GM19467 (cell line): ENCODE measurements around the gene GATA3.
A peak's percentile ranks its signal among the peaks of the same experiment; 100 is the strongest.
"Not testable (repeated sequence)": the region's sequence is repeated elsewhere in the genome, so short reads cannot be mapped to it uniquely, and the experiment has no call there.

Source experiments
- ATAC-seq: cut with Tn5 transposase; IDR thresholded peaks from one replicate; pipeline ENCODE4 v1.9.1; 2021; ENCODE audit warnings: mild to moderate bottlenecking, moderate library complexity; ENCODE audit not compliant: unreplicated experiment

Gene GATA3

DNA sequence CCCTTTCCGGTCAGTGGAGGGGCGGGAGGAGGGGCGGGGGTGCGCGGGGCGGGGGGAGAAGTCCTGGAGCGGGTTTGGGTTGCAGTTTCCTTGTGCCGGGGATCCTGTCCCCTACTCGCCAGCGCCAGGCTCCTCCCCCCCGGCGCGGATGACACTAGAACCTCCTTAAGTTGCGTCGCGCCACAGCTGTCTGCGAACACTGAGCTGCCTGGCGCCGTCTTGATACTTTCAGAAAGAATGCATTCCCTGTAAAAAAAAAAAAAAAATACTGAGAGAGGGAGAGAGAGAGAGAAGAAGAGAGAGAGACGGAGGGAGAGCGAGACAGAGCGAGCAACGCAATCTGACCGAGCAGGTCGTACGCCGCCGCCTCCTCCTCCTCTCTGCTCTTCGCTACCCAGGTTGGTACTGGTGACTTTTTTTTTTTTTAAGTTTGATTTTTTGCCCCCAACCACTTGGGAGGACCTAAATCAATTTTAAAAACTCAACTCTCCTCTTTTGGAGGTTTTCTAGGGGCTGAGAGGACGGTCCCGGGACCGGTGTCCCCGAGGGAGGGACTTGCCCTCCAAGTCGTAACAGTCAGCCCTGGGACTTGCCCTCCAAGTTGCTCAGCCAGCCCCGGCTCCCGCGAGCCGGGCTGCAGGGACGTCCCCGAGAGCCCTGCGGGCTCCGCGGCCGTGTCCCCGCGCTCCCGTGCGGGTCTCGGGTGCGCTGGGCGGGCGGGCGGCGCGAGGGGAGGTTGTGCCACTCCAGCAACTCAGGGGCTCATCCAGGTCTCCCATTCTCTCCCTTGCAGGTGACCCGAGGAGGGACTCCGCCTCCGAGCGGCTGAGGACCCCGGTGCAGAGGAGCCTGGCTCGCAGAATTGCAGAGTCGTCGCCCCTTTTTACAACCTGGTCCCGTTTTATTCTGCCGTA is at the start of gene GATA3:
Gene GATA3, plus strand, starts transcription at position 195 of the 914 bp plus-strand sequence. CDS start 968 bp downstream, outside the sequence.
- peak; percentile 36 for ATAC-seq

DNA sequence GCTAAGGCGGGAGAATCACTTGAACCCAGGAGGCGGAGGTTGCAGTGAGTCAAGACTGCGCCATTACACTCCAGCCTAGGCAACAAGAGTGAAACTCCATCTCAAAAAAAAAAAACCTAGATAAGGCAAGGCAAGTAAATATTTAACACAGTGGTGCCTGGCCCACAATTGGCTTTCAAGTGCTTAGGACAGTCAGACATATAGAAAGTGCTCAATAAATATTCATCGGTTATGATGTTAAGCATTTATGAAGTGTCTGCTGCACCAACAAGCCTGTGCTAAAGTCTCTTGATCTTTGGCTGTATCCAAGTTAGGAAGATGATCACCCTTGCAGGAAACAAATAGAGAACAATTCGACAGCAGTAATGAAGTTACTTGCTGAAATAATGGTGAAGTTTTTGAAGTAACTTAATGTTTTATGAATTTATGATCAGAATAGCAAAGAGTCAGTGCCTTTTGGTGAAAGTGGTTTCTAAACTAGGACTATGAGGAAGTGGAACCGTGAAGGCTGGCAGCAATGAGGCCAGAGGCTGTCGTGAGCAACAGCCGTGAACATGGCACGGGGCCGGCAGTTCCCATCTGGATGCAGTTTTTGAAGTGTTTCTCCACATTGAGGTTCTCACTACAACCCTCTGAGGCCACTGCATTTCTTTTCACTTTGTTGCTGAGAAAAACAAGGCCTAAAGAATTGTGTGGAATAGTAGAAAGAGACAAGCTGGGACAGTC is 48.1 kb upstream of the GATA3 start:
- ATAC-seq: no peak

DNA sequence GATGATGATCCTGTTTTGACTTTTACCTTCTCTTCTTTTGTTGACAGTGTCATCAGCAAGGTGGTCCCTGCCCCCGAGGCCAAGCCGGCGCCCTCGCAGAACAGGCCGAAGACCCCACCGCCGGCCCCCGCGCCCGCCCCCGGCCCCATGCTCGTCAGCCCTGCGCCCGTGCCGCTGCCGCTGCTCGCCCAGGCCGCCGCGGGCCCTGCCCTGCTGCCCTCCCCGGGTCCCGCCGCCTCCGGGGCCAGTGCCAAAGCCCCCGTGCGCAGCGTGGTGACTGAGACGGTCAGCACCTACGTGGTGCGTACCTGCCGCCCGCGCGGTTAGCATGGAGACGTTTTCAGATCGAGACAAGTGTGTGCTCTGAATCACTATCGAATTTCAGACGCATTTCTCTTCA is 45.5 kb upstream of the GATA3 start:
- ATAC-seq: no peak

DNA sequence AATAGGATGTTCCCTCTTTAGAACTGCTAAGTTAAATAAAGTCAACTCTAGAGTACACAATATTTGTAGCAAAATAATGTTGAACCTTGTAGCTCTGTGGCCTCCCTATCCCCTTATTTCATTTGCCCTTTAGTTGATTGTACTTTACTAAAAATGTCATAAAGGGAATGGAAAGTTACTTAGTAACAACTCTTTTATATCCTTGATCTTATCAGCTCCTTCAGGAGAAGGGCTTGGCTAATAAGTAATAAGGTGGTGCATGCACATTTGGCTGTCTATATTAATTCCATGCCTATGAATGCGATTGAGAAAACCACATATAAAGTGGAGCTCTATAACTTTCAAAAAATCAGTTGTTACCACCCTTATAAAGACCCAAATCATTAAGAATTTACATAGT is 41.5 kb upstream of the GATA3 start:
- ATAC-seq: no peak

DNA sequence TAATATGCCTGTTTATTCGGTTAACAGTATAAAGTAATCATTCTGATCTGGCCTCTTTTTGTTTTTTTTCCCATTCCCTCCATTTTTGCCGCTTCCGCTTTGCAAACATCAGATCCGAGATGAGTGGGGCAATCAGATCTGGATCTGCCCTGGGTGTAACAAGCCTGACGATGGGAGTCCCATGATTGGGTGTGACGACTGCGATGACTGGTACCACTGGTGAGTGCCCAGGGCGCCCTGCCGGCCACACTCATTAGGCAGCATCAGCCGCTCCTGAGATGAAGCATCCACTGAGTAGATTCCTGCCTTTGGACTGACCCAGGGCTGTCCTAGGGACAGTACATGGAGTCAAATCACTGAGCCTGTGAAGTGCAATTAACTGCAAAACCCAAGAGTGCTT is 40.9 kb upstream of the GATA3 start:
- no peak for ATAC-seq

DNA sequence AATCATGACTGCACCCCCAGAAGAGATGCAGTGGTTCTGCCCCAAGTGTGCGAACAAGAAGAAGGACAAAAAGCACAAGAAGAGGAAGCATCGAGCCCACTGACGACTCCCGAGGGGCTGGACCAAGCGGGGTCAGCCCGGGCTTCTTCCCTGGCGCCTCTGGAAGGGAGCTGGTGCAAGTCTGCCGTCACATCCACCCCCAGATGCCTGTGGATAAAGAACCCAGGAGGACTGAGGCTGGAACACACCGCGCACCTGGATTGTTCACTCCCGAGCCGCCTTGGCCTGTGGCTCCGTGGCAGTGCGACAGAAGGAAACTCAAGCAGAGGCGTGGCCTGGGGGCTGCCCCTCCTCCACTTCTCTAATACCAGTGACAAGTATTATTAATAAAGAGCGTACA is 39.8 kb upstream of the GATA3 start:
- ATAC-seq: no peak

DNA sequence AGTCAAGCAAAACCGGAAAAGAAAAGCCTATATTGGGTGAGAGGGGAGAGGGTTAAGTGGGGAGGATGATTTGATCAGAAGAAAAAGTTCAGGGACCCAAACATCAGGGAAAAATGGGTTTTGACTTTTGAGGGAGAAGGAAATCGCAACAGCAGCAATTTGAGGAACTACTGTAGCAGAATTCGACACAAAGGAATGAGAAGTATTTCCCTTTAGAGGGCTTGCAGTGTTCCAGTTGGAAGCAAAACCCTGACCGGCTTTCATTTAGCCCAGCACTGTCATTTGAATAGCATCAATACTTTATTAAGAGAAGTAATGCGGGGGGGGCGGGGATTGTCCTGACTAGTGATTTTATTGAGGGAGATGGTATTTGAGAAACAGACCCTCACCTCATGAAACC is 37.2 kb upstream of the GATA3 start:
- ATAC-seq: no peak

DNA sequence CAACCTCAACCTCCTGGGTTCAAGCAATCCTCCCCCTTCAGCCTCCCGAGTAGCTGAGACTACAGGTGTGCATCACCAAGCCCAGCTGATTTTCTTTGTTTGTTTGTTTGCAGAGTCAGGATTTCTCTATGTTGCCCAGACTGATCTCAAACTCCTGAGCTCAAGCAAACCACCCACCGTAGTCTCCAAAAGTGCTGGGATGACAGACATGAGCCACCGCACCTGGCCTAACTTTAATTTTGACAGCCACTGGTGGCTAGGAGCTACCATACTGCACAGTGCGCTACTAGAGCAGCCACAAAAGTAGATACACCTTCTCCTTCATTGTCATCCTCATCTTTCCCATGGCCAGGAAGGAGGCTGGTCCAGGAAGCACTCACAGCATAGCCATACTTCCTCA is 31.2 kb upstream of the GATA3 start:
- no peak for ATAC-seq

DNA sequence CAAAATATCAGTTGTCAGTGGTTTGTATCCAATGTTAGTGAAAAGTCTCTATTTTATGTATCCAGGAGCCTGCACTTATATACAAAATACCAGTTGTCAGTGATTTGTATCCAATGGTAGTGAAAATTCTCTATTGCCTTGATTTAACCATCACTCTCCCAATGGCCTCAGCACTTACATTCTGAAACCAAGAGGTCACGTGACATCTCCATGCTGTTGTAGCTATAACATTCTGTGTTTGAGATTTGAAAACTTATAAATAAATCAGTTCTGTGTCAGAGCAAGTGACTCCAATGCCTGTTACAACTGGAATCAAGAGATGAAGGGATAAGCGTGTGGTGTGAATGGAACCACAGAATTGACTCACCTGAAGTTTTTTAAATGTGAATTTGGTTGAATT is 30.6 kb upstream of the GATA3 start:
- ATAC-seq: no peak

DNA sequence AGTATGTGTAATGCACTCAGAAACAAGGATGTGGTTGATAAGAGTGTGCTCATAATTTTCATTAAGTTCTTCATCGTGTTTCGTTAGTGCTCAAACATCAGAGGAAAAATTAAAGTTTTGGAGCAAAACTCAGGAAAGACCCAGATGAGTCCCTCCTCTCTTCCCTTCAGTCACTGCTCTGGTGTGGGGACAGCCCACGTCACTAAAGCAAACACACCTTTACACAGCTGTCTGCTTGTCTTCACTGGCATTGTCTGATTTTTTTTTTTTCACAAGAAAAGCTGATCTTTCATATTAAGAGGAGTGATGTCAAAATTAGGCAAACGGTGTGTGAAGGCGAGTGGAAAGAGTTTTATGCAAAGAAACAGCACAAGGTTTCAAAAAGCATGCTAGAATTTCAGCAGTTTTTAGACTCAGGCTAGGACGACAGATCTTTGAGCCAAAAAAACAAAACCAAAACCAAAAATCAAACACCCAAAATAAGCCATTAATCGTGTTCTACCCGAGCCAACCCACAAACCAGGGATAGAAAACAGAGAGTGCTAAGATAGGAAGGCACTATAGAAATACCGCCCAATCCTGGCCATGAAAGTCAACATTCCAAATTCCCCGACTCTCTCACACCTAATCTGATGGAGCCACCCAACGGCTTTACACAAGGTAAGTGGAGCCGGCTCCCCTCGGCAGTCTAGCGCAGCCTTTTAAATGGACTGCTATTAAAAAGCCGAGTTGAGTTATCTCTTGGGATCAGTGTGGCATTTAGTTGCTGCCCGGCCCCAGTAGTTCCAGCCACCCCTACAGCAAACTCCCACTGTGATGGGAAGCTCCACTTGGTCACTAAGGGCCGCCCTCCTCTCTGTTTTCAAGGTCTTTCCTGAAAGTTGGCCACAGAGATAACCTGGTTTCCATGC is 27.9 kb upstream of the GATA3 start:
- ATAC-seq: no peak

DNA sequence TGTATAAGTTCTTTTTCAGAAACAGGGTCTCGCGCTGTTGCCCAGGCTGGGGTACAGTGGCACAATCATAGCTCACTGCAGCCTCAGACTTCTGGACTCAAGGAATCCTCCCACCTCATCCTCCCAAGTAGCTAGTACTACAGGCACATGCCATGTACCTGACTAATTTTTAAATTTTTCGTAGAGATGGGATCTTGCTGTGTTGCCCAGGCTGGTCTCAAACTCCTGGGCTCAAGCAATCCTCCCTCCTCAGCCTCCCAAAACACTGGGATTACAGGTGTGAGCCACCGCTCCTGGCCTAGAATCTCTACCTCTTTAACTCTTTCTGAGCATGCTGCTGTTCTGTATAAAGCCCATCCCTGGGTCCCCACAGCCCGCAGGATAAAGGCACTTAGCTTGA is 23.3 kb upstream of the GATA3 start:
- not testable (repeated sequence) for ATAC-seq

DNA sequence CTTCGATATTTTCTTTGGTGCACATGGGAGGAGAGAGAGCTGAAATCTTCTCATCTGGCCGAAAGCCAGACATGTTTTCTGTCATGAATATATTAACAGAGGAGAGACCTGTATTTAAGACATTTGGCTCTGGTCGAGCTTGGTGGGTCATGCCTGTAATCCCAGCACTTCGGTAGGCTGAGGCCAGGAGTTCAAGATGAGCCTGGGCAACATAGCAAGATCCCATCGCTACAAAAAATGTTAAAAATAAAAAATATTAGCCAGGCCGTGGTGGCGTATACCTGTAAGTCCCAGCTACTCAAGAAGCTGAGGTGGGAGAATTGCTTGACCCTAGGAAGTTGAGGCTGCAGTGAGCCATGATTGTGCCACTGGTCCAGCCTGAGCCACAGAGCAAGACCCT is 21.9 kb upstream of the GATA3 start:
- no peak for ATAC-seq

DNA sequence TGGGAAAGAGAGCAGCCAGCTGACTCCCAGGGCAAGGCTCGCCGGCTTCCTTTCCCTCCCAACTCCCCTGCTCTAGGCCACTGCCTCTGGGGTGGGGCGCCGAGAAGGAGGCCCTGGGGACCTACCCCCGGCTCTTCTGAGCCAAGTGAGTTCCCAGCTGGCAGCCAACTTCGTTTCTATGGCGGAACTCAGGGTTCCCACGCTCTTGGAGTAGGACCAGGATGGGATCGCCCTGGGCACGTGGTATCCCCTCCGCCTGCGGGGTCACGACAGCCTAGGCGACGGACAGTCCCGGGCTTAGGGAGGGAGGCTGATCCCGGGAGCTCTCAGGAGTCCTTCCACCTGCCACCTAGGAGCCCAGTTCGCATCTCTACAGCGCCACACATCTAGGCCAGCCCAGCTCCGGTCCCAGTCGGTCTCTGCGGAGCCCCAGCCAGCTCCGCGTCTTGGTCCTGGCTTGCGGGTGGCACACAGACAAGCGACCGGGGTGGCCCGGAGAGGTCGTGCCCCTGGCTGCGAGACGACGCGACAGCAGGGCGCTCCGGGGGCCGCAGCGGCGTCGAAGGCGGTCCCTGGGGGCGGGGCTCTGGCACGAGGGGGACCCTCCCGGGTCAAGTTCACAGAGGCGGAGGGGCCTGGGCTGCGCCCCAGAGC is 20.5 kb upstream of the GATA3 start:
- no peak for ATAC-seq

DNA sequence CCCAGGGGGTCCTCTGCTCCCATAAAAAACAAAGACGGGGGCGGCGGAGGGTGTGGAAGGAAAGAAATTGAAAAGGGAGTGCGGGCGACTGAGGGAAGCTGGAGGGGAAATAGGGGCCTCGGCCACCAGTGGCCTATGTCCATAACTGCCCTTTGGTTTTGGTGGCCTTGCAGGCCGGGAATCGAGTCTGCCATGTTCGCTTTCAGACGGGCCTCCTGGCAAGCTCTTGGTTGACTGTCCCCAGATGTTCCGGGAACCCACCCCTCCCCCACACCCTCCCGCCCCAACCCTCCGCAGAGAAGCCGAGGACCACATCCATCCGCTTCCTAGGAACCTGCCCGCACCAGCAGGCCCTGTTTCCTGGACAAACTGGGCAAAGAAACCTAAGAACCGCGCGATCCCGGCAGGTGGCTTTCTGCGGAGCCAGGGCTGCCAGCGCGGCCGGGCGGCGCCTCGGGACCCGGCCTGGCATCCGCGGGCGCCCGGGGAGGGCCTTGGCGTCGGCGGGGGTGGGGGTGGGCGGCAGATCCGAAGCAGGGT is 20.0 kb upstream of the GATA3 start:
- no peak for ATAC-seq

DNA sequence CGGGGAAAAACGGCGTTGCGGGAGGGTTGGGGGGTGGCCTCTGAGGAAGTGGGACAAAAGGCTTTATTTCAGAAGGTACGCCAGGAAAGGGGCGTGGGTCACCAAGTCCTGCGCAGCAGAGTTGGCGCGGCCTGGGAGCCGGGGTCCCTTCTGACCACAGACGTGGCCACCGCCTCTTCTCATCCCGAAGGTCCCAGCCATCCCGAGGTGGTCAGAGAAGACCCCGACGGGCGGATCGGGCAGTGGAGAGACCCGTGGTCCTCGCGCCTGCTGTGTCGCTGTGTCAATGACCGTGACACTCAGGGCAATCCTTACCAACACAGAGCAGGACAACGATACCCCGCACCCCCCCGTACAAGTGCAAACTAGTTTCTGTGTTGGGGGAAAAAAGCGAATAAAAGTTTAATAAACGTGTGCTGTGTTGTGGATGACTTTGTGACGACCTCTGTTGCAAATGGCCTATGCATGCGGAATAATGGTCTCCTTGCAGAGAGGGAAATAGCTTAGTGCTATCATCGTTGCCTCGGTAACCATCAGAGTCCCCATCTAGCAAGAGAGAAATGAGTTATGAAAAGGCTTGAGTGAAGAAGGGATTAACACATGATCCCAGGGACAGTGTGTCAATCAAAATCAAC is 19.4 kb upstream of the GATA3 start:
- no peak for ATAC-seq

DNA sequence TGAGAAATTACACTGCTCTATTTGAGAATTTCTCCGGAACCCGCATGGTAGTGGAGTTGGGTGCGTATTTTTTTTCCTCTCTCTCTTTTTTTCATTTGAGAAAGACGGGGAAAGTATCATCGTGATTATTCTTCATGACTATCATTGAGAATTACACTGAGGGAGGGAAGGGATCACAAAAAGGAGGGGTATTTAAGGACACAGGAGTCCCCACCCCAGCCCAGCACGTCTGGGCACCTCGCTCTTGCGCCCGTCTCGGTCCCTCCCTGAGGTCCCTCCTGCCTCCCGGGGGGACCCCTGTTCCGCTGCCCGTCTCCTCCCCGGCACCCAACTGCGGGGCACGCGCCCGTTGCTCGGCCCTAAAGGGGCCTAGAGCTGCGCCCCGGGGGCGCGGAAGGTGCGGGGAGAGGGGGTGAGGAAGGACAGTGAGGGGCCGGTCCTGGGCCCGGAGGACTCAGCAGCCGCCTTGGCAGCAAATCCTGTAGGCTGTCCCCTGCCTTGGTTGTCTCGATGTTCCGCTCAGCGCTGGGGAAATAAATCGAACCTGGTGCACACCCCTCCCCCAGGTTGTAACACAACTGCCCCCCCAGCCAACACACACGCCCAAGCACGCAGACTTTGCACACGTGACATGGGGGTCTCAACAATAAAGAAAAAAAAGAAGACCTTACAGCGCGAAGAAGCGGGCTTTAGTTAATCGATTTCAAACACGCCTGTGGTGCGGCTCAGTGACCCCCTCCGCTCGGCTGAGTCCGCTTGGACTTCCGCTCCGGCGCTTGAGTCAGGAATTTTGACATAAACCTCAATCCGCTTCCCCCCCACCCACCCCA is 18.6 kb upstream of the GATA3 start:
- ATAC-seq: no peak

DNA sequence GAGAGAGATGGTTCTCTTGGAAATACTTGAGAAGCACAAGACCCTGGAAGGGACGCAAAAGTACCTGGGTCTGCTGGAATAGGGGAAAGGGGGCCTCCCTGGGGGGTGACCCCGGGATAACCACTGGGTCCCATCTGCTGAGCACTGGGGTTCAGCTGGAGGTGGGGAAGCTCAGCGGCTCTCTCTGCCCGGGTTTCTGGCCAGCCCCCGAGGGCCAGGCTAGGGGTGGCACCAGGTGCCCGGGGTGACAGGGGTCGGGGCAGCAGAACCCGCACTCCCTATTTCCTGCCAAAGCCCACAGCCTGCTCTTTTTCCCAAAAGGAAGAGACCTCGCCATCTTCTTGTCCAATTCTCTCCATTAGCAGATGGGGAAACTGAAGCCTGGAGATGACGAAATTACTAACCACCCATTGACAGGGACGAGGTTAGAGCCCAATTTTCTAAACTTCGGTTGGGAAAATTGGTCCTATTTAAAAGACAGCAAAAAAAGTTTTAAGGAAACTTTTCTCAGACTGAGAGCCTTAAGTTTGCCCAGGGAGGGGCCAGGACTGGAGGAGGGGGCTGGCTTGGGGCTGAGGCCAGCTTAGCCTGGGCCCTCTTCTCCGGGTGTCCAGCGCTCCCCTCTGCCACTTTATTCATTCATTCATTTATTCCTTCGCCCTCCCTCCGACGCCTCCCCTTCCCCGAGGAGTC is 17.8 kb upstream of the GATA3 start:
- no peak for ATAC-seq

DNA sequence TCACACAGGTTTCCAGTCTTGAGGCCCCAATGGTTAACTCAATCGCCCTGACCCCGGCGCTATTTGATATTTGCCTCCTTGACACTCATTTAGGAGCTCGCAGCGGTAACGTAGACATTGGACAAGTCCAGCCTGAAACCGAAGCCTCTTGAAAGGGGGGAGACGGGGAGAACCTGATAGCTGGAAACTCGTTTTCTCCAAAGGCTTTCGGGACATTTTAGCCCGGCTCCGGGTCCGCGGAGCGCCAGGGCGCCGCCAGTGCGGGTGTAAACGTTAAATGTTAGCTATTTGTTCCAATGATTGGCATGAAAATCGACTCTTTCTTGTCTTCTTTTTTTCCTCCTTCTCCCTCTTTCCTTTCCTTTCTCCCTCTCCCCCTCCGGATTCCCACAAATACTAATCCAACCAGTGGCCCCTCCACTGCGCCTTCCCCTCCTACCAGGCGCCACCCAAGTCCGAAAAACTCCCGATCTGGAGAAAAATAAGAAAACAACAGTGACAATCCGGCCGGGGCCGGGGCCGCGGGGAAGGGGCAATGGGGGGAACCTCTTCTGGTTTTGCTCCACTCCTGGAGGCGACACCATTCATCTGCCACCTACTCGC is 17.2 kb upstream of the GATA3 start:
- ATAC-seq: no peak
